Measurements from ENCODE around the gene BARX1. TPM values are rescaled to one million over a fixed set of nuclear protein-coding genes. Genes with fewer than 3 reads are reported as not detected.
A peak's percentile ranks its signal among the peaks of the same experiment; 100 is the strongest.
"Not testable (repeated sequence)": the region's sequence is repeated elsewhere in the genome, so short reads cannot be mapped to it uniquely, and the experiment has no call there.

BARX1 gene
- total RNA-seq, 3 donors from 2014 or later, result not detected

- Mint-ChIP-seq H3K27me3 (ENCODE audit: low read depth) (peaks cover 76% of the 10 kb centered on the region), H3K9me3 (no peaks in the 10 kb centered on the region), H3K36me3 (ENCODE audit: insufficient read depth) (no peaks in the 10 kb centered on the region), H3K4me1 (ENCODE audit: low read depth) (peaks cover 45% of the 10 kb centered on the region), H3K4me3 (peak overlapping the region; percentile 71)
- DNase-seq (no peak), ATAC-seq (no peak)
Observed at GRCh38 chr9:93950619-93951601, 4.2 kb downstream of the BARX1 start.

- Mint-ChIP-seq H3K27me3 (ENCODE audit: low read depth) (peaks cover 80% of the 10 kb centered on the region), H3K4me3 (no peak overlapping the region), H3K36me3 (ENCODE audit: insufficient read depth) (no peaks in the 10 kb centered on the region), H3K9me3 (no peaks in the 10 kb centered on the region), H3K4me1 (ENCODE audit: low read depth) (peaks cover 47% of the 10 kb centered on the region)
- DNase-seq (no peak), ATAC-seq (no peak)
Observed at GRCh38 chr9:93949694-93950449, 5.3 kb downstream of the BARX1 start.

DNA sequence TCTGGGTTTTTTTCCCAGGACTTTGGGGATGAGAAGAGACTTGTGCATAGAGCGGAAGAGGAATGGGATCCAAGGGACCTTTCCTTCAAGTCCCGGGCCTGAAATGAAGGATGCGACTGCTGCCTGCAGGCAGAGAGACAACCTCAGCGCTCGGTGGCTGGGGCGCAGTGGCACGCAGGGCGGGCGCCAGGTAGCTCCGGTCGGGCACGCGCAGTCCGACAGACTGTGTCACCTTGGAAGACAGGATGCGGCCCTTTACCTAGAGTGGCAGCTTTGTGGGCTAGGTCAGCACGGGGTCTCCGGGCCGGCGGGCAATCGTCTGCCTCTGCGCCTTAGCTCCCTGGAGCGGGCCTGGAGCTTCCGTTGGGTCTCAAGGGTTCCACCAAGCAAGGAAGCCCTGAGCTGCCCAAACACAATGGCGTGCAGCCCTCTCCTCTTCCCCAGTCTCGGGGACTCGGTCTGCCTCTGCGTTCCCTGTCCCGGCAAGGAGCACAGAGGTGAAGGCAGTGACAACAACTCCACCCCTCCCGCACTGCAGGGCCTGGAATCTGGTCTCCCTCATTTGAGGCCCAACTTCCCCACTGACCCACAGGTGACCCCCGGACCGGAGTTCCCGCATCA is 6.0 kb downstream of the BARX1 start:
- peaks cover 84% of the 10 kb centered on the region for H3K27me3 Mint-ChIP-seq (ENCODE audit: low read depth)
- no peaks in the 10 kb centered on the region for H3K9me3 Mint-ChIP-seq
- DNase-seq (no peak), ATAC-seq (no peak)
- H3K36me3 Mint-ChIP-seq (ENCODE audit: insufficient read depth), result no peaks in the 10 kb centered on the region
- H3K4me3 Mint-ChIP-seq, result no peak overlapping the region
- H3K4me1 Mint-ChIP-seq (ENCODE audit: low read depth), result peaks cover 47% of the 10 kb centered on the region

- no peaks in the 10 kb centered on the region for H3K9me3 Mint-ChIP-seq
- no peaks in the 10 kb centered on the region for H3K36me3 Mint-ChIP-seq (ENCODE audit: insufficient read depth)
- H3K4me3 Mint-ChIP-seq, result no peak overlapping the region
- peaks cover 85% of the 10 kb centered on the region for H3K27me3 Mint-ChIP-seq (ENCODE audit: low read depth)
- no peak for DNase-seq
- peaks cover 42% of the 10 kb centered on the region for H3K4me1 Mint-ChIP-seq (ENCODE audit: low read depth)
- no peak for ATAC-seq
Observed at GRCh38 chr9:93948441-93949072, 6.6 kb downstream of the BARX1 start.

- no peak overlapping the region for H3K4me3 Mint-ChIP-seq
- no peak for ATAC-seq
- peaks cover 86% of the 10 kb centered on the region for H3K27me3 Mint-ChIP-seq (ENCODE audit: low read depth)
- DNase-seq, result no peak
- peaks cover 34% of the 10 kb centered on the region for H3K4me1 Mint-ChIP-seq (ENCODE audit: low read depth)
- no peaks in the 10 kb centered on the region for H3K9me3 Mint-ChIP-seq
- no peaks in the 10 kb centered on the region for H3K36me3 Mint-ChIP-seq (ENCODE audit: insufficient read depth)
Observed at GRCh38 chr9:93947409-93948070, 7.6 kb downstream of the BARX1 start.

DNA sequence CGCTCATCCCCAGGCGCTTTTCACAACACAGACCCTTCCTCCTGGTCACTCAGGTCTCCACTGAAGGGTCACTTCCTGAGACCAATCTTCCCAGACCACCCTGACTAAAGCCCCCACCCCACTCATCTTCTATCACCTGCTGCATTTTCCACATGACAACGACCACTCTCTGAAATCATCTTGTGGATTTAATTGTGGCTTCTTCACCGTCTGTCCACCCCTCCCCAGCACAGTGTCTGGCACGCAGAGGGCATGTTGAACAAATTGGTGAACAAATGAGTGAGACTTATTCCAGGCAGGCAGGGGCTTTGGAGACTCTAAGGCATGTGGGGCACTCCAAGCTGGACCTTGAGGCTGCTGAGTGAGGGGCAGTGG is 8.8 kb downstream of the BARX1 start:
- H3K27me3 Mint-ChIP-seq (ENCODE audit: low read depth), result peaks cover 91% of the 10 kb centered on the region

DNA sequence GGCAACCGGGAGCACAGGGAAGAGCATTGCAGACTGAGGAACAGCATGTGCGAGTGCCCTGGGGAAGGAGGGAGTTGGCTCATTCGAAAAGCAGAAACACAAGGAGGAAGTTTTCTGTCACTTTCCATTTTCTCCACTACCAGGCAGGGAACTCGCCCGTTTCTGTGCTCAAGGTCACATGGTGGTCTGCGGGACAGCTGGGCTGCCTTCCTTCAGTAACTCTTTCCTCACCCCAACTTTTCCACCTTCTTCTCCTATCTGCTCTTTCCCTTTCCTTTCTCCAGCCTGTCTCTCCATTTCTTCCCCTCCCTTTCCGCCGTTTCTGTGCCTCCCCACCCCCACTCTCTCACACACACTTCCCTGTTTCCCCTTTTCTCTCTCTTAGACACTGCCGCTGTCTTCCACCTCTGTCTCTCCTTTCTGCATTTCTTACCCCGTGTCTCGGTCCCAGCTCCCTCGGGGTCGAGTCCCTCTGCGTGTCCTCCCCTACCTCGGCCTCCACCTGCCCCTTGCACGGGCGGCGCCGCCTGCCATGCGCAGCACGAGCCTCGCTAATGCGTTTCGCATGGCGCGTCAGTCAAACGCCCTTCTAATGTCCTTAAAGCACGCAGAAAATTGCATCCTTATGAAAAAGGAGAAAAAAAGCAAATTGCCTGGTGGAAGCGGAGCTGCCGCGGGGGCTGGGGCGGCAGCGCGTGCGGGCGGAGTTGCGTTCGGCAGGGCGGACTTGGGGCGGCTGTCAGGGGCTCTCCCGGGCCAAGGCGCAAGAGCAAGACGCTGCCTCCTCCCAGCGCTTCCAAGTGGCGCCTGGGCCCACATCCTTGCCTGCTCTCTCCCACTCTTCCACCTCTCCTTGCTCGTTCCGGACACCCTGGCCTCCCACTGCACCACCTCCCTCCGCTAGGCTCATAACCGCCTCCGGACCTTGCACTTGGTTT is 9.5 kb downstream of the BARX1 start:
- Mint-ChIP-seq H3K27me3 (ENCODE audit: low read depth) (peaks cover 91% of the 10 kb centered on the region), H3K36me3 (ENCODE audit: insufficient read depth) (no peaks in the 10 kb centered on the region), H3K4me3 (peak overlapping the region; percentile 45), H3K9me3 (no peaks in the 10 kb centered on the region), H3K4me1 (ENCODE audit: low read depth) (peaks cover 21% of the 10 kb centered on the region)
- no peak for ATAC-seq
- DNase-seq, result no peak

More for the DNA sequence above, 8.8 kb downstream of the BARX1 start:
- Mint-ChIP-seq H3K9me3 (no peaks in the 10 kb centered on the region), H3K36me3 (ENCODE audit: insufficient read depth) (no peaks in the 10 kb centered on the region), H3K4me3 (no peak overlapping the region), H3K4me1 (ENCODE audit: low read depth) (peaks cover 28% of the 10 kb centered on the region)
- ATAC-seq (no peak), DNase-seq (no peak)

GRCh38 chr9:93944011-93944410 is 11.1 kb downstream of the BARX1 start:
- peaks cover 14% of the 10 kb centered on the region for H3K4me1 Mint-ChIP-seq (ENCODE audit: low read depth)

DNA sequence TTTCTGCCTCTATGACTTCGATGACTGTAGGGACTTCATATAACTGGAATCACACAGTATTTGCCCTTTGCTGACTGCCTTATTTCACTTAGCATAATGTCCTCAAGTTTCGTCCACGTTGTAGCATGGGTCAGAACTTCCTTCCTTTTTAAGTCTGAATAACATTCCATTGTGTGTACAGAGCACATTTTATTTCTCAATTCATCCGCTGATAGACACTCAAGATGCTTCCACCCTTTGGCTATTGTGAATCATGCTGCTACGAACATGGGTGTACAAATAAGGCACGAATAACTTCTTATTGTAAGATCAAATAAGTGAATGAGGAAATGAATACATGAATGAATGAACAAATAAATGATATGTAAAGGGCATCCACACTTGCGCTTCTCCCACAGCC is 13.0 kb downstream of the BARX1 start:
- H3K4me1 Mint-ChIP-seq (ENCODE audit: low read depth), result peaks cover 12% of the 10 kb centered on the region
- no peak for DNase-seq

More at GRCh38 chr9:93944011-93944410, 11.1 kb downstream of the BARX1 start:
- DNase-seq, result no peak
- ATAC-seq, result no peak
- Mint-ChIP-seq H3K4me3 (no peak overlapping the region), H3K36me3 (ENCODE audit: insufficient read depth) (no peaks in the 10 kb centered on the region), H3K9me3 (no peaks in the 10 kb centered on the region), H3K27me3 (ENCODE audit: low read depth) (peaks cover 78% of the 10 kb centered on the region)

DNA sequence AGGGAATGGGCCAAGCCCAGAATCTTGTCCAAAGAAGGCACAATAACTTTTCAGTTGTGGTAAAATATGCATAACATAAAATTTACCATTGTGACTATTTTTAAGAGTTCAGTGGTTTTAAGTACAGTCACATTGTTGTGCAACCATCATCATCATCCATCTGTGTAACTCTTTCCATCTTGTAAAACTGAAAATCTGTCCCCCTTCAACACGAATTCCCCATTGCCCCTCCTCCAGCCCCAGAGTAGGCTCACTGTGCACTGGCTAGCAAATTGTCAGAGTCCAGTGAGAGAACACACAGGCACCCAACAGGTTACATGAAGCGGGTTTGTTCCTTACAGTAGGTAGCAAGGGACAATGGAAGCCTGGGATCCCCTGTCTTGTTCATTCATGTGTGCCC is 13.7 kb downstream of the BARX1 start:
- H3K36me3 Mint-ChIP-seq (ENCODE audit: insufficient read depth), result no peaks in the 10 kb centered on the region

More for the DNA sequence above, 13.0 kb downstream of the BARX1 start:
- H3K27me3 Mint-ChIP-seq (ENCODE audit: low read depth), result peaks cover 68% of the 10 kb centered on the region
- no peak for ATAC-seq
- H3K36me3 Mint-ChIP-seq (ENCODE audit: insufficient read depth), result no peaks in the 10 kb centered on the region
- no peak overlapping the region for H3K4me3 Mint-ChIP-seq
- H3K9me3 Mint-ChIP-seq, result no peaks in the 10 kb centered on the region

GRCh38 chr9:93940951-93941350 is 14.2 kb downstream of the BARX1 start:
- H3K4me1 Mint-ChIP-seq (ENCODE audit: low read depth), result peaks cover 7% of the 10 kb centered on the region
- H3K36me3 Mint-ChIP-seq (ENCODE audit: insufficient read depth), result no peaks in the 10 kb centered on the region
- DNase-seq (no peak), ATAC-seq (no peak)
- no peaks in the 10 kb centered on the region for H3K9me3 Mint-ChIP-seq
- no peak overlapping the region for H3K4me3 Mint-ChIP-seq
- H3K27me3 Mint-ChIP-seq (ENCODE audit: low read depth), result peaks cover 57% of the 10 kb centered on the region

More for the DNA sequence above, 13.7 kb downstream of the BARX1 start:
- H3K4me1 Mint-ChIP-seq (ENCODE audit: low read depth), result peaks cover 12% of the 10 kb centered on the region
- ATAC-seq (peak; percentile 19 to 24), DNase-seq (no peak)
- H3K27me3 Mint-ChIP-seq (ENCODE audit: low read depth), result peaks cover 61% of the 10 kb centered on the region
- no peaks in the 10 kb centered on the region for H3K9me3 Mint-ChIP-seq
- H3K4me3 Mint-ChIP-seq, result no peak overlapping the region

GRCh38 chr9:93939589-93939988 is 15.6 kb downstream of the BARX1 start:
- H3K36me3 Mint-ChIP-seq (ENCODE audit: insufficient read depth); H3K4me1 Mint-ChIP-seq (ENCODE audit: low read depth); ATAC-seq; H3K4me3 Mint-ChIP-seq; H3K9me3 Mint-ChIP-seq; DNase-seq: not testable (repeated sequence)
- H3K27me3 Mint-ChIP-seq (ENCODE audit: low read depth), result peaks cover 45% of the 10 kb centered on the region

- Mint-ChIP-seq H3K27me3 (ENCODE audit: low read depth) (peaks cover 26% of the 10 kb centered on the region), H3K36me3 (ENCODE audit: insufficient read depth) (no peaks in the 10 kb centered on the region), H3K4me1 (ENCODE audit: low read depth) (no peaks in the 10 kb centered on the region), H3K4me3 (no peak overlapping the region), H3K9me3 (no peaks in the 10 kb centered on the region)
- DNase-seq, result no peak
- ATAC-seq, result no peak
Observed at GRCh38 chr9:93937193-93937592, 18.0 kb downstream of the BARX1 start.
